Measurements from ENCODE around the gene INTS1.

INTS1 gene

GRCh38 chr7:1541431-1542162 is 37.4 kb upstream of the INTS1 start:
- DNase-seq: no peak

GRCh38 chr7:1540776-1541271 is 36.6 kb upstream of the INTS1 start:
- DNase-seq: no peak

- DNase-seq: no peak
Observed at GRCh38 chr7:1539882-1540775, 35.9 kb upstream of the INTS1 start.

- no peak for DNase-seq
Observed at GRCh38 chr7:1539181-1539881, 35.1 kb upstream of the INTS1 start.

- no peak for DNase-seq
Observed at GRCh38 chr7:1538544-1539180, 34.5 kb upstream of the INTS1 start.

DNA sequence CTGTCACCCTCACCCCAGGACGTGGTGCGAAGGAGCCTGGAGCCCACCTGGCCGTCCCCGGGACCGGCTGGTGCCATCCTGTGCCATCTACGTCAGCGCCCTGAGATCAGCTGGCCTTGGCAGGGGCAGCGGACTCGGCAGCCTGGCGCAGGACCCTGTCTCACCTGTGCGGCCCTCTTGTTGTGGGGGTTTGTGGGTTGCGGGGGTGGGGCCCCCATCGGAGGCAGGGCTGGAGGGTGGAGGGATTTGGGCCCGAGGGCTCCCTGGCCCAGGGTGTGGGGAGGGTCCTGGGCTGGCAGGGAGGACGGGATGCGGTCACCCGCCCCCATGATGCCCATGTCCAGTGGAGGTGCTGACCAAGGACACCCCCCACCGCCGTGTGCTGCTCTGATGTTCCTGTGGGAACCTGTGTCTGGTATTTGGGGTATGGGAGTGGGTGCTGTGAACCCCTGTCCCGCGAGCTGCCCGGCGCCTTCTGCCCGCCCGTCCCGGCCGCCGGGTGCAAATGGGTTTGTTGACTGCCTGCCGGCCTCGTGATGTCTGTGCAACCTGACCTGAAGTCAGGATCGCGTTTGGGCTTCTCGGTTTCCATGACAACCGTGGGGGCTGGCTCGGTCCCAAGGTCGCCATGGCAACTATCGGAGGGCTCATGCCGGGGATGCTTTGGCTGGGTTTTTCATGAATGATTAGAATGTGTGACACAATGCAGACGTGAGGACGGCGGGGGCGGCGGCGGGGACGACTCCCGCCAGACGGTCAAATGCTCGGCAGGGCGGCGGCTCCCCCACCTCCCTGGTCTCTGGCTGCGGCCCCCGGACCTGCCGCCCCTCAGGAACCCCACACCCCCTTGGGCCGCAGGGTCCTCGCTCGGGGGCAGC is 33.6 kb upstream of the INTS1 start:
- DNase-seq: no peak

GRCh38 chr7:1536743-1537534 is 32.8 kb upstream of the INTS1 start:
- no peak for DNase-seq

- no peak for DNase-seq
Observed at GRCh38 chr7:1536455-1536742, 32.2 kb upstream of the INTS1 start.

DNA sequence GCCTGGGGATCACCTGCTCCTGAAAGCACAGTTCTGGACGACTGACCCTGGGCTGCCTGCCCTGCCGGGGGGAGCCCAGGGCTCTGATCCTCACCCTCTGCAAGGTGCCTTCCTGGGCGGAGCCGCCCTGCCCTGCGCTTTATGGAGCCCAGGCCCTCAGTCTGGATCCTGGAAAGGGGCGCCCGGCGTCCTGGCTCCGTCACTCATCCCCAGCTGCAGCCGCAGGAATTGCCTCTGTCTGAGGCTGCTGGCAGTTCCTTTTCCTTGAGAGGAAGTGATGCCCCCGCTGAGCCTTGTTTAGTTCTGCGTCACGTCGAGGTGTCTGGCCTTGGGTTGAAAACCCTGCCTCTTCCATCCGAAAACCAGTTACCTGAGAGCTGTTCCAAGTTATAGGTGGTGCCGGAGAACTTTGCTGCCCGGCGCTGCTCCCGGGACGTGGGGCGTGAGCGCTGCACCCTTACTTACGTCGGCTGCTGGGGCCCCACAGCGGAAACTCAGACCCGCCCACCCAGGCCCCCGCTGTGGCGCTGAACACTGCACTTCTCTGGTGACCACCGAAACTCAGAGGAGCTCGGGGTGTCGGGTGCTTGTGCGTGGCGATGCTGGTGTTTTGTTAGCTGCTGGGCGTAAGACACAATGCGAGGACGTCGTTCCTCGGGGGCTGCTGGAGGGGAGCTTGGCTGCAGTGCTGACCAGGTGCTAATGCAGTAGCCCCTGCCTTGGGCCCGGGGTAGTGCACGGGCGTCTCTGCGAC is 31.7 kb upstream of the INTS1 start:
- DNase-seq: no peak

- no peak for DNase-seq
Observed at GRCh38 chr7:1535100-1535458, 30.9 kb upstream of the INTS1 start.

DNA sequence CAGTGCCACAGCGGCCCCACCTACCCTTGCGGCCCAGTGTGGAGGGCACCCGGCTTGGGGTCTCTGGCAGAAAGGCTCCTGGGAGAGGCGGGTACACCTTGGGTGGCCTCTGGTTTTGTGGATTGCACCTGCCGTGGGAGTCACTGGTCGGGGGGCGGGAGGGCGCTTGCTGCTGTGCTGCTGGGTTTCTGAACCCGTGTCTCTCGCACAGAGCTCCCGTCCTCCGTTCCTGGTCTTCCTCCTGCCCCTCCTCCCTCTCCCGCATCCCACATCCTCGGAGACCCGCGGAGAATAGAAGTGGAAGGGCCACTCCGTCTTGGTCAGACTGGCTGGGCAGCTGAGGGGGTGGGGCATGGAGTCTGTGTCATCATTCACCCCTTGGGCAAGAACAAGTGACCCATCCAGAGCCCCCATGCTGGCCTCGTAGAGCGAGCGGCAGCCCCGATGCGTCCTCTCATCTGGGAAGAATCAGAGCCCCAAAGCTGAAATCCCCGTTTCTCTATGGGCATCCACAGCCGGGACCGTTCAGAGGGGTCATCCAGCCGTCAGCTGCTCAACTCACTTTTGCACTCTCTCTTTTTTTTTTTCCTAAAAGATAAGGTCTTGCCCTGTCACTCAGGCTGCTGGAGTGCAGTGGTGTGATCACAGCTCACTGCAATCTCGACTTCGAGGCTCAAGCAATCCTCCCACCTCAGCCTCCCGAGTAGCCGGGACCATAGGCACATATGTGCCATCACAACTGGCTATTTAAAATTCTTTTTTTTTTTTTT is 30.3 kb upstream of the INTS1 start:
- no peak for DNase-seq

DNA sequence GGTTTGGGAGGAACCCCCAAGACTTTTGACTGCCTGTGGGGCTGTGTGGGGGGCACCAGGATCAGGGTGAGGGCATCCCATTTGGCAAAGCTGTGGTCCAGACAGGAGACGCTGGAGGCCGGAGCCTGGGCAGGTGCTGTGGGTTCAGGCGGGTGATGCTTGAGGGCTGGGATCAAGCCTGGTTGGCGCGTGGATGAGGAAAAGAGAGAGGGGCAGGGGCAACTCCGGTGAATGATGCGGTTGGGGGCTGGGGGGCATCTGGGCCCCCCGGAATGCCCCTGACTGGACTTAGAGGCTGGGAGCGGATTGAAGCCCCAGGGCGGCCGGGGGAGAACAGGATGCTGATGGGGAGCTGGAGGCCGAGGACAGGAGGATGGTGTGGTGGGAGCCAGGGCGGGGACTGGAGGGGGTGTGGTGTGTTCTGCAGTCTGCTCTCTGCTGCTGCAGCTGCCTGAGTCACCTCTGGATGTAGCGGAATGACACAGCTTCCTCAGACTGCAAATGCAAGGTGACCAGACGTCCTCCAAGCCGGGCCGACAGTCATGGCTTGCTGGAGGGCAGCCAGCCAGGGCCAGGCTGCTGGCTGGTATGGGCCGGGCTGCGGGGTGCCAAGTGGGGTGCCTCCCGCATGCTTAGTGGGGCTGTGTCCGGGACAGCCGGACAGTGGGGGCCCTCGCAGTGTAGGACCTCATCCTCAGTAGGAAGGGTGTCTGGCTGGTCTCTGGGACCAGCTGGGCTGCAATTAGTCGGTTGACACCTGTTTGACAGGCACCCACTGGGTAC is 29.5 kb upstream of the INTS1 start:
- no peak for DNase-seq

GRCh38 chr7:1533255-1533546 is 29.0 kb upstream of the INTS1 start:
- DNase-seq: no peak

GRCh38 chr7:1532456-1533254 is 28.5 kb upstream of the INTS1 start:
- no peak for DNase-seq

GRCh38 chr7:1531979-1532455 is 27.8 kb upstream of the INTS1 start:
- no peak for DNase-seq

GRCh38 chr7:1531263-1531978 is 27.2 kb upstream of the INTS1 start:
- DNase-seq: no peak

- DNase-seq: no peak
Observed at GRCh38 chr7:1530946-1531262, 26.7 kb upstream of the INTS1 start.
